Measurements from ENCODE around the gene MVB12B. TPM values are rescaled to one million over a fixed set of nuclear protein-coding genes. Genes with fewer than 3 reads are reported as not detected.

The MVB12B gene
- total RNA-seq, 4 donors from 2014 or later: 2.1 to 39.2 (median 22.2) TPM

- TF ChIP-seq POLR2A (IDR thresholded peaks at IDR 0.05): no peak
- TF ChIP-seq, protein P1, sequence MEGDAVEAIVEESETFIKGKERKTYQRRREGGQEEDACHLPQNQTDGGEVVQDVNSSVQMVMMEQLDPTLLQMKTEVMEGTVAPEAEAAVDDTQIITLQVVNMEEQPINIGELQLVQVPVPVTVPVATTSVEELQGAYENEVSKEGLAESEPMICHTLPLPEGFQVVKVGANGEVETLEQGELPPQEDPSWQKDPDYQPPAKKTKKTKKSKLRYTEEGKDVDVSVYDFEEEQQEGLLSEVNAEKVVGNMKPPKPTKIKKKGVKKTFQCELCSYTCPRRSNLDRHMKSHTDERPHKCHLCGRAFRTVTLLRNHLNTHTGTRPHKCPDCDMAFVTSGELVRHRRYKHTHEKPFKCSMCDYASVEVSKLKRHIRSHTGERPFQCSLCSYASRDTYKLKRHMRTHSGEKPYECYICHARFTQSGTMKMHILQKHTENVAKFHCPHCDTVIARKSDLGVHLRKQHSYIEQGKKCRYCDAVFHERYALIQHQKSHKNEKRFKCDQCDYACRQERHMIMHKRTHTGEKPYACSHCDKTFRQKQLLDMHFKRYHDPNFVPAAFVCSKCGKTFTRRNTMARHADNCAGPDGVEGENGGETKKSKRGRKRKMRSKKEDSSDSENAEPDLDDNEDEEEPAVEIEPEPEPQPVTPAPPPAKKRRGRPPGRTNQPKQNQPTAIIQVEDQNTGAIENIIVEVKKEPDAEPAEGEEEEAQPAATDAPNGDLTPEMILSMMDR (IDR thresholded peaks at IDR 0.05): no peak
- H3K9me3 ChIP-seq: no peaks in the 10 kb centered on the region
- no peaks in the 10 kb centered on the region for H3K4me1 ChIP-seq
- H3K27me3 ChIP-seq: no peaks in the 10 kb centered on the region
- intact Hi-C loops (cut with DNase I; ENCODE audit: low total_unique reads): no loop called here
- no peaks in the 10 kb centered on the region for H3K36me3 ChIP-seq
- no peak for DNase-seq
- no peak overlapping the region for H3K4me3 ChIP-seq
- H3K27ac ChIP-seq: no peak overlapping the region
These were observed 79.5 kb downstream of the MVB12B start for GRCh38 chr9:126406075-126406667.

- no peak for DNase-seq
- Histone ChIP-seq H3K27ac (peak overlapping the region in 1 of 2 donors; percentile 18), H3K4me1 (no peaks in the 10 kb centered on the region), H3K27me3 (no peaks in the 10 kb centered on the region), H3K9me3 (no peaks in the 10 kb centered on the region), H3K4me3 (no peak overlapping the region), H3K36me3 (no peaks in the 10 kb centered on the region)
- intact Hi-C loops (cut with DNase I; ENCODE audit: low total_unique reads): no loop called here
- TF ChIP-seq, protein P1 (IDR thresholded peaks at IDR 0.05): no peak
- no peak for TF ChIP-seq POLR2A (IDR thresholded peaks at IDR 0.05)
These were observed 80.7 kb downstream of the MVB12B start for GRCh38 chr9:126407114-126407870.

DNA sequence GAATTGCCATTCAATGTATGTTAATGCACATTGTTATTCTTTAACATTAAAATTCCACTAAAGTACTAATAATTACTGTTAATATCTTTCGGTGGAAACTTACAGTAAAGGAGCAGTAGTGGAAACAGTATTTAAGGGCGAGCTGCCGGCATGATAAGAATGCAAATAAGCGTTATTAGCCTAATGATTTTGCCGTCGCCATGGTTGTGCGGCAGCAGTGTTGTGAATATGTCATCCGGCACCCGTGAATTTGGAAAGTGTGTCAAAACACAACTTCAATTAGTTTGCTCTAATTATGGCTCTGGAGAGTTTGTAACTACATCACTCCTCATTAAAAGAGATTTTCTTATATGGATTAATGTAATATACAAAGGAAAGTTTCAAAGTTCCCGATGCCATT, 81.4 kb downstream of the MVB12B start:
- no peak for DNase-seq
- no peak for TF ChIP-seq POLR2A (IDR thresholded peaks at IDR 0.05)
- TF ChIP-seq, protein P1 (IDR thresholded peaks at IDR 0.05): no peak
- Histone ChIP-seq H3K36me3 (no peaks in the 10 kb centered on the region), H3K4me1 (no peaks in the 10 kb centered on the region), H3K27ac (no peak overlapping the region), H3K27me3 (no peaks in the 10 kb centered on the region), H3K4me3 (no peak overlapping the region), H3K9me3 (no peaks in the 10 kb centered on the region)
- intact Hi-C loops (cut with DNase I; ENCODE audit: low total_unique reads): no loop called here

DNA sequence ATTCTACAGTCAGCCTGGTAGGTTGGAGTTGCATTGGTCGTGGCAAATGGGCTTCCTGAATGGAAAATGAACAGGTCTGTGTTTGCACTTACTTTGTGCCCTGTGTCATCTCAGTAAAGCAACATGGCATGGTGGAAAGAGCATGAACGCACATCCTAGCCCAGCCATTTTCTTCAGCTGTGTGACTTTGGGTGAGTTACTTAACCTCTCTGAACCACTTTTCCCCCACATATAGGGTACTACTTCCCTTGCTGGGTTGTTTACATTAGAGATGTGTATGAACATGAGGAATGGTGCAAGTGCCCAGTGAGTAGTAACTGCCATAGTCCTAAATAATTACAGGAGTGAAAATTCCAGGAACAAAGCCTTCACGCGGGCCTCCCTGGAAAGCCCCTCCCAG, 83.6 kb downstream of the MVB12B start:
- Histone ChIP-seq H3K27me3 (no peaks in the 10 kb centered on the region), H3K36me3 (no peaks in the 10 kb centered on the region), H3K27ac (no peak overlapping the region), H3K9me3 (no peaks in the 10 kb centered on the region), H3K4me1 (no peaks in the 10 kb centered on the region), H3K4me3 (no peak overlapping the region)
- DNase-seq: no peak
- intact Hi-C loops (cut with DNase I; ENCODE audit: low total_unique reads): no loop called here
- no peak for TF ChIP-seq POLR2A (IDR thresholded peaks at IDR 0.05)
- TF ChIP-seq, protein P1 (IDR thresholded peaks at IDR 0.05): no peak

DNA sequence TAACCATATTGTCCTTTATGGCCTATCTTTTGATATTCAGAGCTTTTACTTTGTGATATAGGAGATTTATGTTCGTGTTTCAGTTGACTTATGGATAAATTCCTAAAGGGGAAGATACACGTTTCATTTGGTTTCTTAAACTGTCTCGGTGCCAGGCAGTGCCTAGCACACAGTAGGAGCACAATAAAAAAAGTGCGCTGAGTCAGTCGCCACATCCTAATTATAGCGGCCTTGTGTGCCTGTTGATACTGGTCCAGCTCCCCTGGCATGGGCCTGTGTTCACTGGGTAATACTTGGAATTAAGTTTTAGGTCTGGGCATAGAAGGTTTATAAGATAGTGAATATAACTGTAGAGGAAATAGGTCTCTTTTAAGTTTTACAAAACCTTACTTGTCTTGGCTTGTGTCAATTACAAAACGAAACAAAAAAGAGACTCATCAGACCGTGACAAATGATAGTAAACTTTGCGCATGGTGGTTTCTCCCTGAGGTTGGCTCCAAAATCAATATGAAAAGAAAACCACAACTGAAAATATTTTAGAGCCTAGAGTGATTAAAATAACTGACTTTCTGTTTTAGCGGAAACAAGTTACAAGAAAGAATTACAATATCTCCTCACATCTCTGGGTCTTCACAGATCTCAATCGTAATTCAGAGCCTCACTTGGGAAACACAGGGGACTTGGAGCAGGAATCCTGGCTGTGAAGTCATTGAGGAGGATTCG, 84.8 kb downstream of the MVB12B start:
- no peak overlapping the region for H3K4me3 ChIP-seq
- intact Hi-C loops (cut with DNase I; ENCODE audit: low total_unique reads): no loop called here
- no peaks in the 10 kb centered on the region for H3K27me3 ChIP-seq
- no peak for DNase-seq
- H3K36me3 ChIP-seq: no peaks in the 10 kb centered on the region
- H3K4me1 ChIP-seq: no peaks in the 10 kb centered on the region
- H3K27ac ChIP-seq: no peak overlapping the region
- TF ChIP-seq POLR2A (IDR thresholded peaks at IDR 0.05): no peak
- TF ChIP-seq, protein P1 (IDR thresholded peaks at IDR 0.05): no peak
- no peaks in the 10 kb centered on the region for H3K9me3 ChIP-seq
